HG03095 (cell line): Measurements from ENCODE around the gene MMEL1.
"Not testable (repeated sequence)": the region's sequence is repeated elsewhere in the genome, so short reads cannot be mapped to it uniquely, and the experiment has no call there.

Source experiments
- ATAC-seq: cut with Tn5 transposase; IDR thresholded peaks from one replicate; pipeline ENCODE4 v1.9.1; 2021; ENCODE audit warnings: moderate library complexity; ENCODE audit not compliant: unreplicated experiment

MMEL1 gene, protein sequence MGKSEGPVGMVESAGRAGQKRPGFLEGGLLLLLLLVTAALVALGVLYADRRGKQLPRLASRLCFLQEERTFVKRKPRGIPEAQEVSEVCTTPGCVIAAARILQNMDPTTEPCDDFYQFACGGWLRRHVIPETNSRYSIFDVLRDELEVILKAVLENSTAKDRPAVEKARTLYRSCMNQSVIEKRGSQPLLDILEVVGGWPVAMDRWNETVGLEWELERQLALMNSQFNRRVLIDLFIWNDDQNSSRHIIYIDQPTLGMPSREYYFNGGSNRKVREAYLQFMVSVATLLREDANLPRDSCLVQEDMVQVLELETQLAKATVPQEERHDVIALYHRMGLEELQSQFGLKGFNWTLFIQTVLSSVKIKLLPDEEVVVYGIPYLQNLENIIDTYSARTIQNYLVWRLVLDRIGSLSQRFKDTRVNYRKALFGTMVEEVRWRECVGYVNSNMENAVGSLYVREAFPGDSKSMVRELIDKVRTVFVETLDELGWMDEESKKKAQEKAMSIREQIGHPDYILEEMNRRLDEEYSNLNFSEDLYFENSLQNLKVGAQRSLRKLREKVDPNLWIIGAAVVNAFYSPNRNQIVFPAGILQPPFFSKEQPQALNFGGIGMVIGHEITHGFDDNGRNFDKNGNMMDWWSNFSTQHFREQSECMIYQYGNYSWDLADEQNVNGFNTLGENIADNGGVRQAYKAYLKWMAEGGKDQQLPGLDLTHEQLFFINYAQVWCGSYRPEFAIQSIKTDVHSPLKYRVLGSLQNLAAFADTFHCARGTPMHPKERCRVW

GRCh38 chr1:2632561-2633361, at the start of gene MMEL1:
Gene MMEL1 (minus strand): TSS chr1:2633016. CDS start chr1:2629484, 3,532 bp downstream.
- ATAC-seq: no peak

DNA sequence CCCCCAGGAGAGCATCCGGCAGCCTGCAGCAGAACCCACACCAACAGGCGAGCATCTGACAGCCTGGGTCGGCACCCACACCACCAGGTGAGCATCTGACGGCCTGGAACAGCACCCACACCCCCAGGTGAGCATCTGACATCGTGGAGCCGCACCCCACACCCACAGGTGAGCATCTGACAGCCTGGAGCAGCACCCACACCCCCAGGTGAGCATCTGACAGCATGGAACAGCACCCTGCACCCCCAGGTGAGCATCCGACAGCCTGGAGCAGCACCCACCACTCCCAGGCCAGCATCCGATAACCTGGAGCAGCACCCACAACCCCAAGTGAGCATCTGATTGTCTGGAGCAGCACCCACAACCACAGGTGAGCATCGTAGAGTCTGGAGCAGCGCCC, 43.9 kb upstream of the MMEL1 start:
- not testable (repeated sequence) for ATAC-seq

DNA sequence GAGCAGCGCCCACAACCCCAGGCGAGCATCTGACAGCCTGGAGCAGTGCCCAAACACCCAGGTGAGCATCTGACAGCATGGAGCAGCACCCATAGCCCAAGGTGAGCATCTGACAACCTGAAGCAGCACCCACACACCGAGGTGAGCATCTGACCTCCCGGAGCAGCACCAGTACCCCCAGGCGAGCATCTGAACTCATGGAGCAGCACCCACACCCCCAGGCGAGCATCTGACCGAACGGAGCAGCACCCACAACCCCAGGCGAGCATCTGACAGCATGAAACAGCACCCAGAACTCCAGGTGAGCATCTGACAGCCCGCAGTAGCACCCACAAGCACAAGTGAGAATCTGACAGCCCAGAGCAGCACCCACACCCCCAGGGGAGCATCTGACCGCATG, 38.8 kb upstream of the MMEL1 start:
- not testable (repeated sequence) for ATAC-seq

- ATAC-seq: not testable (repeated sequence)
Observed at GRCh38 chr1:2659806-2660205, 27.0 kb upstream of the MMEL1 start.

- not testable (repeated sequence) for ATAC-seq
Observed at GRCh38 chr1:2657909-2658308, 25.1 kb upstream of the MMEL1 start.

DNA sequence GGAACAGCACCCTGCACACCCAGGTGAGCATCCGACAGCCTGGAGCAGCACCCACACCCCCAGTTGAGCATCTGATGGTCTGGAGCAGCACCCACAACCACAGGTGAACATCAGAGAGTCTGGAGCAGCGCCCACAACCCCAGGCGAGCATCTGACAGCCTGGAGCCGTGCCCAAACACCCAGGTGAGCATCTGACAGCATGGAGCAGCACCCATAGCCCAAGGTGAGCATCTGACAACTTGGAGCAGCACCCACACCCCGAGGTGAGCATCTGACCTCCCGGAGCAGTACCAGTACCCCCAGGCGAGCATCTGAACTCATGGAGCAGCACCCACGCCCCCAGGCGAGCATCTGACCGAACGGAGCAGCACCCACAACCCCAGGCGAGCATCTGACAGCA, 24.3 kb upstream of the MMEL1 start:
- ATAC-seq: not testable (repeated sequence)

- ATAC-seq: not testable (repeated sequence)
Observed at GRCh38 chr1:2655598-2656434, 23.0 kb upstream of the MMEL1 start.

DNA sequence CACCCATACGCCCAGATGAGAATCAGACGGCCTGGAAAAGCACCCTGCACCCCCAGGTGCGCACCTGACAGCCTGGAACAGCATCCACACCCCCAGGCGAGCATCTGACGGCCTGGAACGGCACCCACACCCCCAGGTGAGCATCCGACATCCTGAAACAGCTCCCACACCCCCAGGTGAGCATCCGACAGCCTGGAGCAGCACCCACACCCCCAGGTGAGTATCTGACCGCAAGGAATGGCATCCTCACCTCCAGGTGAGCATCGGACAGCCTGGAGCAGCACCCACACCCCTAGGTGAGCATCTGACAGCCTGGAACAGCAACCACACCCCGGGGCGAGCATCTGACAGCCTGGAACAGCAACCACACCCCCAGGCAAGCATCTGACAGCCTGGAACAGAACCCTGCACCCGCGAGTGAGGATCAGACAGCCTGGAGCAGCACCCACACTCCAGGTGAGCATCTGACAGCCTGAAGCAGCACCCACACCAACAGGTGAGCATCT, 21.7 kb upstream of the MMEL1 start:
- ATAC-seq: not testable (repeated sequence)

- not testable (repeated sequence) for ATAC-seq
Observed at GRCh38 chr1:2653741-2654442, 21.1 kb upstream of the MMEL1 start.

- ATAC-seq: not testable (repeated sequence)
Observed at GRCh38 chr1:2652926-2653571, 20.2 kb upstream of the MMEL1 start.

DNA sequence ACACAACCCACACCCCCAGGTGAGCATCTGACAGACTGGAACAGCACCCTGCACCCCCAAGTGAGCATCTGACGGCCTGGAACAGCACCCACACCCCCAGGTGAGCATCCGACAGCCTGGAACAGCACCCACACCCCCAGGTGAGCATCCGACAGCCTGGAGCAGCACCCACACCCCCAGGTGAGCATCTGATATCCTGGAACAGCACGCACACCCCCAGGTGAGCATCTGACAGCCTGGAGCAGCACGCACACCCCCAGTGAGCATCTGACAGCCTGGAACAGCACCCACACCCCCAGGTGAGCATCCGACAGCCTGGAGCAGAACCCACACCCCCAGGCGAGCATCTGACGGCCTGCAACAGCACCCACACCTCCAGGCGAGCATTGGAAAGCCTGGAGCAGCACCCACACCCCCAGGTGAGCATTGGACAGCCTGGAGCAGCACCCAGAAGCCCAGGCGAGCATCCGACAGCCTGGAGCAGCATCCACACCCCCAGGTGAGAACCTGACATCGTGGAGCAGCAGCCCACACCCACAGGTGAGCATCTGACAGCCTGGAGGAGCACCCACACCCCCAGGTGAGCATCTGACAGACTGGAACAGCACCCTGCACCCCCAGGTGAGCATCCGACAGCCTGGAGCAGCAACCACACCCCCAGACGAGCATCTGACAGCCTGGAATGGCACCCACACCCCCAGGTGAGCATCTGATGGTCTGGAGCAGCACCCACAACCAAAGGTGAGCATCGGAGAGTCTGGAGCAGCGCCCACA, 19.5 kb upstream of the MMEL1 start:
- not testable (repeated sequence) for ATAC-seq

GRCh38 chr1:2650967-2651645, 18.3 kb upstream of the MMEL1 start:
- no peak for ATAC-seq

DNA sequence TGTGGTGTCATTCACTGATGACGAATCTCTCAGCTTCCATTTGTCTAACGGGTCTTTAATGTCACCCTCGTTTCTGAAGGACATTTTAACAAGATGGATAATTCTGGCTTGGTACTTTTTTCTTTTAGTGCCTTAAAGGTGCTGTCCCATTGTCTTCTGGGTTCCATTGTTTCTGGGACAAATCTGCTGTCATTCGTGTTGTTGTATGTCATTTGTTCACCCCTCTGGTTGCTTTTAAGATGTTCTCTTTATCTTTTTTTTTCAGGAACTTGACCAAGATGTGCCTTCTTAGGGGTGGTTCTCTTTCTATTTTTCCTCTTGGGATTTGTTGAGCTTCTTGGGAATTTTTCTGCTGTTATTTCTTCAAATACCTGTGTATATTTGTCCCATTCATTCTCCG, 14.0 kb upstream of the MMEL1 start:
- ATAC-seq: no peak

DNA sequence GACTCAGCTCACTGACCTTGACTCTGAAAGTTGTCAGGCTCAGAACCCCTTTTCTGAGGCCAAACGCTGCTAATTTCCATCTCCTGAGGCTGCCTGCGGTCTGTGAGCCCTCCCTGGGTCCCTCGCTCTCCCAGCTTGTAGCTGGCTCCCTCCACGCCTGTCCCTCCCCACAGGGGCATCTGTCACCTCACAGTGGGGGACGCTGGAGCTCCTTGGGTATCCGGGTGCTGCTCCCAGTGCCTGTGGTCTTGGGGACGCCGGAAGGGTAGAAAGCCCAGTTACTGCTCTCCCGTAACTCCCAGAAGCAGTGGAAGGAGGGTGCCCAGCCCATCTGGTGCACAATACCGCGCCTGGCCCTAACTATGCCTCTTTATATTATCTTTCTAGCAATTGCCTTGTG, 13.0 kb upstream of the MMEL1 start:
- no peak for ATAC-seq

DNA sequence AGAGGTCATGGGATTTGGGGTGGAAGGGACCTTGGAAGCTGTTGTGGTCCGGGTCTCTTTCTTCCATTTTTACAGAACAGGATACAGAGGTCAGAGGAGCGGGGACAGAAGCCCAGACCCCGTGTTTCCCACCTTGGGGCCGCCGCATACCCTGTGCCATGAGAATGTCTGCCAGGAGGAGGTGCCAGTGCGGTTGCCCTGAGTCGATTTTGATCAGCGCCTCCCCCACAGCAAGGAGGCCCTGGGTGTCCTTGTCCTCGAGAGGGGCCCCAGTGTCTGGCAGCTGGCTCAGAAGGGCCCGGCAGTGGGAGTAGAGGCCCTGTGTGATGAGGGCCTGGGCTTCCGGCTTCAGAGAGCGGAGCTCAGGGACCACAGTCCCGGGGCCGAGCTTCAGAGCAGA, 12.3 kb upstream of the MMEL1 start:
- ATAC-seq: no peak

DNA sequence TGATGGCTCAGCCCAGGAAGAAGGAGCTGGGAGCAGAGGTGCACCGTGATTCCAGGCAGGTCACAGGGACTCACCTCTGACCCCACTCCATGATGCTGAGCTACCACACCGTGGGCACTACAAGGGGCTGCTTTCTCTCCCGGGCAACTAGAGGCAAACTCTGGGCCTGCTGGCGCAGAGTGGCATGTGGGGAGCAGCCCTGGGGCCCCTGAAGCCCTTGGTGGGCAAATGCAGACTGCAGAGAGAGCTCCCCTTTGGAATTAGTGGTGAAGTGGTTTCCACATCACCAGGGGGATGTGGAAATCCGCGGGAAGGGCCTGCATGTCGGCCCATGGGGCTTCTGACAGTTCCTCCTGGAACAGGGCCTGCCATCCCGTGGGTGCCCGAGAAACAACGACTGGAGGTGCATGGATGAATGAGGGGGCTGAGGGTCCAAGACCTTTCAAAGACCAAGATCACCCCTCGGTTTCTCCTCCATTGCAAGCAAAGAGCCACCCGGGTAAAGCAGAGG, 11.8 kb upstream of the MMEL1 start:
- ATAC-seq: no peak

GRCh38 chr1:2644171-2644570, 11.4 kb upstream of the MMEL1 start:
- no peak for ATAC-seq
